HG02678 (cell line): ENCODE data around the gene CALR3.
A peak's percentile ranks its signal among the peaks of the same experiment; 100 is the strongest.
"Not testable (repeated sequence)": the region's sequence is repeated elsewhere in the genome, so short reads cannot be mapped to it uniquely, and the experiment has no call there.

Experiments
- ATAC-seq: cut with Tn5 transposase; IDR thresholded peaks from one replicate; pipeline ENCODE4 v1.9.1; 2021; ENCODE audit warnings: mild to moderate bottlenecking, moderate library complexity; ENCODE audit not compliant: unreplicated experiment

The CALR3 gene

GRCh38 chr19:16458391-16459341 is 37.3 kb downstream of the CALR3 start:
- ATAC-seq, result no peak

GRCh38 chr19:16457954-16458331 is 38.0 kb downstream of the CALR3 start:
- no peak for ATAC-seq

DNA sequence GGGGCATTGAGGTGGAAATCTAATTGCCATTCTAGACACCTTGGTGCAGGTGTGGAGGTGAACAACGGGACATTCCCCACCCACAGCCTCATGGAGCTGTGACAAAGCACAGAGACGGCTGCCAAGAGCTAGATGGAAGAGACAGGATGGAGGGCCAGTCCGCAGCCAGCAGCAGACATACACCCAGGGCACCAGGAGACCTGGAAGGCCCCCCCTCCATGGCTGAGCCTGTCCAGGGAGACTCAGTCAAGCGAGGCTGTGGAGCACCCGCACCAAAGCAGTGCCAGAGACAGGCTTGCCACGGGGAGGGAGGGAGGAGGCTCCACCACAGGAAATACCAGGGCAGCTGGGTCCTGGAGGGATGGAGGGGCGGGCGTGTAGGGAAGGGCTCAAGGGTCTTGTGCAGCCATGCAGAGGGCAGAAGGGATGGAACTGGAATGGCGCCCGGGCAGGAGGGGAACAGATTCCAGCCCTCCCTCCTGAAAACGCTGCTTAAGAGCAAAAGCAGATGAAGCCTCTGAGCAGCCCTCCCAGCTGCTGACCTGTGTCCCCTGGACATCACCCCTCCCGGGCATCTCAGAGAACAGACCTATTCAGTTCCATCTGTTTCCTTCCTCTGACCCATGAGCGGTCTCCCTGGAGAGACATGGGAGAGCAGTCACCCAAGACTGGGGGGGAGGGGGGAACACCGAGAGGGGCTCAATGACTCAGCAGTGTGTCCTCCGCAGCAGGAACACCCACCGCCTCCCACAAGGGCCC is 38.6 kb downstream of the CALR3 start:
- no peak for ATAC-seq

GRCh38 chr19:16456652-16457194 is 39.2 kb downstream of the CALR3 start:
- no peak for ATAC-seq

GRCh38 chr19:16455489-16455888 is 40.5 kb downstream of the CALR3 start:
- ATAC-seq, result no peak

DNA sequence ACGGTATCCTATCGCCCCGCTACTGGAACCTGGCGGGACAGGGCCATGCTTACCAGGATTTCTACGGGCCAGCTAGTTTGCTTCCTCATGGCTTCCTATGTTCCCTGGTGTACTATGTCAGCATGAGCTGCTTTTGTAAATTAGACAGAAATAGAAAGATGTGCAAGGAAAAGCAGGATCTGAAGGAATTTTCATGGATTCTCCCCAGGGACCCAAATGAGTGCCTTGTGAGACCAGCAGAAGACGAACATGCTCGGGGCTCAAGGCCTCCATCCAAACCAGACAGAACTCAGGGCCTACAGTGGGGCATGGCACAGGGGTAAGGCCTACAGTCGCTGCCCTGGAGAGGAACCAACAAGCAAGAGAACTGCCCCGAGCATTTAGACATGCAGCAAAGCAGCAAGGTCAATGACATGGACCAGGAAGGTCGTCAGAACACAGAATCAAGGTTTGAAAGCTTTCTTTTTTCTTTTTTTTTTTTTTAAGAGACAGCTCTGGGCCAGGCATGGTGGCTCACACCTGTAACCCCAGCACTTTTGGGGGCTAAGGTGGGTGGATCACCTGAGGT is 41.5 kb downstream of the CALR3 start:
- no peak for ATAC-seq

GRCh38 chr19:16452325-16452724 is 43.6 kb downstream of the CALR3 start:
- ATAC-seq, result no peak

GRCh38 chr19:16449330-16449961 is 46.5 kb downstream of the CALR3 start:
- ATAC-seq, result peak; percentile 46

- not testable (repeated sequence) for ATAC-seq
Observed at GRCh38 chr19:16448872-16449271, 47.1 kb downstream of the CALR3 start.

DNA sequence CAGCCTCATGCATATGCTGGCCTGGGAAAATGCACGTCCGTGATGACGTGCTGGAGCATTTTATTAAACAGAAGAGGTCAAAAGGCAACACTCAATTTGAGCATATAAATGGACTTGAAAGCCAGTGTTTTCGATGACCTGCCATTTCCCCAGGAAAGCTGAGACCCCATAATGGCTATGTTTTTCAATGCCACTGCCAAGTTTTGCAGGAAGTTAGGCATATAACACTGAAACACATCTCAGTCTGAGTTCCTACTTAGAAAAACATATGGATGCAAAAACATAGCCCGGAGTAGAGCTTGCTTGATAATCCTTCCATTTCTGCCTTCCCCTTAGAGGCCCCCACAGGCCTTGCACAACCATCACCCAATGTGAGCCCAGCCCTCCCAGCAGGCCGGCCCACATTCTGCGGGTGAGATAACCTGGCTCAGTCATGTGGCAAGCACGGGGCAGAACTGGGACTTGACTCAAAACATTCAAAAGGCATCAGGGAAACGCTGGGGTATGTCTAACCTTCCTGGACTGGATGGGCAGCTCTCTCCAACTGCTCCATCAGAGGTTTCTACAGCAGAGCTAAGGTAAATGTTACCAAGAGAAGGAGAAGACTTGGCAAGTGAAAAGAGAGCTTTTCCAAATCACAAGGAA is 49.1 kb downstream of the CALR3 start:
- no peak for ATAC-seq

- ATAC-seq, result no peak
Observed at GRCh38 chr19:16446108-16446723, 49.8 kb downstream of the CALR3 start.

DNA sequence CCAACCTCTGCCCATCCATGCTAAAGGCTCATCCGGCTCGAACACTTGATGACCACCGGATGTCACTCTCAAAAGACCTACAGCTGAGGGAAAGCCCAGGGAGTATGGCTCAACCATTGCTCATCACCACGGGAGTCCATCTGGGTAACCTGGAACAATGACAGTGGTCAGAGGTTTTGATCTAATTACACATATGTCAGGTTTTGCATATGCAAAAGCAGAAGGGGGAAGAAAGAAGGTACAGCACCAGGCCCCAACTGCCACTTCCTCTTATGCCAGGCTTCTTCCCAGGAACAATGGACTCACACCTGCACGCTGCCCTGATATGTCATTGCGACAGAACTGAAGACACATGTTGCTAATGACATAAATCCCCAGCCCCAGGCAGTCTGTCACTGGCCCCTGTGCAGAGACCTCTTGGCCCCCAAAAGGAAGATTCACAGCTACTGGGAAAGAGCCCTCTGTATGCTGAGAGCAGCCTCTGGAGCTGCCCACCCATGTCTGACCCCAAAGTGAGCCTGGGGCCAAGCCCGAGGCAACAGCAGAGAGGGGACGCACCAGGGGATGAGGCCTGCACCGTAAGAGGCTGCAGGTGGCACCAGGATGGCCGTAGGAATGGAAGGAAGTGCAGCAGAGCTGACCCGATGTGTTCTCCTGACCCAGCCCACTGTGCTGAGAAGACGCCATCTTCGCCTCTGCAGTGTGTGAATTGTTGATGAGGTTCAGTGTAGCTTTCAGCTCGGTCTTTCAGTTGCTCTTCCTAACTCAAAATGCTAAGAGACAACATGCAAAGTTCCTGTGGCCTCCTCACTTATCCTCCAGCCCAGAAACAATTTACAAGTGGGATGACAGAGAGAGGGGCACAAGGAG is 50.5 kb downstream of the CALR3 start:
- ATAC-seq, result peak; percentile 29

DNA sequence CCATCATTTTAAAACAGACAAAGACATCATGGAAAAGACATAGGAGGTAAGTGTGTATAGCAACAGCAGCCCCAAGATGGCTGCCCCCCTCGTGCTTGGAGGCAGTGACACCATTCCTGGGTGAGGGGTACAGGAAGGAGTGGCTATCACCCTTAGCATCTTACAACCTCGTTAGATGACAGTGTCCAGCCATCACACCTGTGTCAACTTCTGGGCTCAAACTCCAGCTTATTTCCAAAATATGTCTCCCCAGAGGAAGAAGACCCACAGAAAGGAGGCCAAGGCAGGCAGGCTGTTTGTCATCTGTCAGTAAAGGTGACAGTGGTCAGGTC is 51.7 kb downstream of the CALR3 start:
- ATAC-seq, result no peak

DNA sequence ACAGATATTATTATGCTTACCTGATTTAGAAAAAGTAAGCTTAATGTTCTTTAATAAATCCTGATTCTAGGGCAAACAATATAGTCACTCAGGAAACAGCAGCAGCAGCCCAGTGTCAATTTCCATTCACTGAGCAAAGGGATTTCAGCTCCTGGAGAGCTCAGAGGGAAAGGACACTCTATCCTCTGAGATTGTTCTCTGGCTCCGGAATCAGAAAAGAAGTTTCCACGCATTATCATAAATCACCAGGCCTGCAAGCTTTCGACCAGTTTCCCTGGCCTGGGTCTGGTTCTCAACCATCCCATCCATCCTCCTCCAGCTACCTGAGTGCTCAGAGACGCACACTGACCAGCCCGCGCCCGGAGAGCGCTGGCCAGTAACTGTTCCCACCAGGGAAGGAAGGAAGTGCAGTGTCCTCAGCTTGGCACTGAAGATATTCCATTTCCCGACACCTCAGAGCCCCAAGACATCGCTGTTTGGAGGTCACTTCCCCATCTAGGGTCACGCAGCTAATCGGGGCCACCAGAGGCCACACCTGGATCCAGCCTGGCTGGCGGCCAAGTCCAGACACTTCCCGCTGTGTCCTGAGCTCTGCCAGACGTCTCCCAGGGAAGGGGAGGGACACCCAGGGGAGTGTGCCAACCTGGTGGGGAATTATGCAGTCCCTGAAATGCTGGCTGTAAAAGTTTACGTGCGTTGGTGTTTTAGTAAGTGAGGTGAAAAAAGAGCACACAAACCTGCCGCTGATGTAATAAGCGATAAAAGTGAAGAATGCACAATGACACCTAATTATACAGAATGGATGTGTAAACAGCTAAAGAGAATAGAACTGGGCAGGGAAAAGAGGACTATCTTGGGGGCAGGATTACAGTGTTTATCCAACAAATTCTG is 53.3 kb downstream of the CALR3 start:
- ATAC-seq, result no peak

DNA sequence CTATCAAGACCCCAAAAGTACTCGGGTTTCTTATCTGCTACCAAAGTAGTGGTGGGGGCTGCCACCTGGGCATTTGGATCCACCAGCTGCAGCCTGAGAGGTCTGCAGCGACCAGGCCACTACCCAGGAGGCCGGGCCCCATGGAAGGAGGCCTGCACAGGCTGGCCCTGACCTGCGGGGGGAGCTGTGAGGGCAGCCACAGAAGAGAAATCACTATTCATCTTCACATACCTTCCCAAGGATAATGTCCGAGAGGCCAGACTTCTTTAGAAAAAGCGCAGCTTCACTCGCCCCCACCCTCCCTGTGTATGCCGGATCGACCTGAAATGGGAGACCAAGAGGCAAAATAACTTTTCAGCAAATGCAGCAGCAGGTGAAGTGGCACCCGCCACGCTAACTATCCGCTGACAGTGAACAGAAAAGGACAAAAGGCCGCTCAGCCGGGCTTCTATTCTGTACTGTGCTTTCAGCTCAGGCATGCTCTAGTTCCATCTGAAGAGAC is 54.3 kb downstream of the CALR3 start:
- no peak for ATAC-seq

DNA sequence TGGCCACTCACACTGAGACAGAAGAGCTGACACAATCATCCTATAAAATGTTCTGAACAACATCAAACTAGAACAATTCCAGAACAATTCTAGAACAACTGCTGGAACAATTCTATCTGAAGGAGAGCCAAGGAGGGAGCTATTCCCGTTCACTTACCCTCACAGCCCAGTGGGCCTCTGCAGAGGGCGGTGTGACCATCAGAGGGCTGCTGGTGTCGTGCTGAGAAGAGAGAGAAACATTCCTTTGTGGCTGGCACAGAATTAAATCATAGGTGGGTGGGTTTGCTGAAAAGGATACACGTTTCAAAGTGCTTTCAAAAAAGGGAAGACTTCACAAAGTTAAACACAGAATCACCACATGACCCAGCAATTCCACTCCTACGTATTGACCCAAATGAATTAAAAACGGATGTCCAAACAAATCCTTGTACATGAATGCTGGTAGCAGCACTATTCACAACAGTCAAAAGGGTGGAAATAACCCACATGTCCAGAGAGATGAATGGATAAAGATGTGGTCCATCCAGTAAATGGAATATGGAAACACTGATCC is 59.1 kb downstream of the CALR3 start:
- ATAC-seq, result no peak

- ATAC-seq, result no peak
Observed at GRCh38 chr19:16435999-16436650, 59.8 kb downstream of the CALR3 start.
